Breast epithelium (tissue), 3 donors: ENCODE results near the gene KLF7.

ENCODE experiments used
- POLR2A ChIP-seq: fragments of 450-650 bp; IDR thresholded peaks from one replicate; pipeline ENCODE4 v1.6.1; 2016; ENCODE audit warnings: antibody characterized with exemption, mild to moderate bottlenecking, moderate library complexity
- TF ChIP-seq, protein P1 (sequence below), 3 donors: fragments of 450-650 bp; IDR thresholded peaks; one replicate each; pipeline ENCODE4 v1.5.1; 2016 to 2017; ENCODE audit warnings: antibody characterized with exemption in 3 of 3, mild to moderate bottlenecking in 3 of 3, moderate library complexity in 3 of 3

DNA sequence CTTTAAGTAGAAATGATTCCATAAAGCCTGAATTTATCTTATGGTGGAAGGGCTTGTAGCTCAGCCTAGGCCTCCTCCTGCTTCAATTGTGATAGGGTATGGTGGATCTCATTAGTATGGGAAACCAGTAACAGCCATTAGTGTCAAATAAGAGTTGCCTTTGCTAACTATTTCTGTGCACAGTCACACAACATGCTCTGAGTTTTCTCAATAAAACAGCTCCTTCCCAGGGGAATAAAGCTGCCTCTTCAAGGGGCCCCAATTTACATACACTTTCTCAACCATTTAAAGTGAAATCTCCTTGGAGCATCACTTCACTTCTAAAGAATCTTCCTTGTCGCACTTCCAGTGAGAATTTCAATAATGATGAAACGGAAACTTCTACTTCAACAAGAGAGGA is 53.4 kb downstream of the KLF7 start:
- no peak for TF ChIP-seq POLR2A
- TF ChIP-seq, protein P1, sequence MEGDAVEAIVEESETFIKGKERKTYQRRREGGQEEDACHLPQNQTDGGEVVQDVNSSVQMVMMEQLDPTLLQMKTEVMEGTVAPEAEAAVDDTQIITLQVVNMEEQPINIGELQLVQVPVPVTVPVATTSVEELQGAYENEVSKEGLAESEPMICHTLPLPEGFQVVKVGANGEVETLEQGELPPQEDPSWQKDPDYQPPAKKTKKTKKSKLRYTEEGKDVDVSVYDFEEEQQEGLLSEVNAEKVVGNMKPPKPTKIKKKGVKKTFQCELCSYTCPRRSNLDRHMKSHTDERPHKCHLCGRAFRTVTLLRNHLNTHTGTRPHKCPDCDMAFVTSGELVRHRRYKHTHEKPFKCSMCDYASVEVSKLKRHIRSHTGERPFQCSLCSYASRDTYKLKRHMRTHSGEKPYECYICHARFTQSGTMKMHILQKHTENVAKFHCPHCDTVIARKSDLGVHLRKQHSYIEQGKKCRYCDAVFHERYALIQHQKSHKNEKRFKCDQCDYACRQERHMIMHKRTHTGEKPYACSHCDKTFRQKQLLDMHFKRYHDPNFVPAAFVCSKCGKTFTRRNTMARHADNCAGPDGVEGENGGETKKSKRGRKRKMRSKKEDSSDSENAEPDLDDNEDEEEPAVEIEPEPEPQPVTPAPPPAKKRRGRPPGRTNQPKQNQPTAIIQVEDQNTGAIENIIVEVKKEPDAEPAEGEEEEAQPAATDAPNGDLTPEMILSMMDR (IDR thresholded peaks at IDR 0.05) = no peak
